WTC11 (cell line): ENCODE data around the gene CSRP3.

Experiments used
- CTCF ChIP-seq: fragments of 200-600 bp; IDR thresholded peaks from 2 replicates; pipeline ENCODE4 v1.8.0; 2022; ENCODE audit warnings: antibody characterized with exemption
- E2F5 ChIP-seq: sonication (generic); formaldehyde crosslinking; IDR thresholded peaks from 2 replicates; pipeline ENCODE4 v1.8.1; 2022; ENCODE audit warnings: mild to moderate bottlenecking, moderate library complexity, missing genetic modification reagents
- GABPB1 ChIP-seq: sonication (generic); formaldehyde crosslinking; IDR thresholded peaks from 2 replicates; pipeline ENCODE4 v1.8.1; 2023; ENCODE audit warnings: mild to moderate bottlenecking, missing genetic modification reagents
- JUN ChIP-seq: sonication (generic); formaldehyde crosslinking; IDR thresholded peaks from 2 replicates; pipeline ENCODE4 v1.8.0; 2023; ENCODE audit warnings: mild to moderate bottlenecking, missing genetic modification reagents
- MYBL2 ChIP-seq: sonication (generic); formaldehyde crosslinking; IDR thresholded peaks from 2 replicates; pipeline ENCODE4 v1.8.1; 2023; ENCODE audit warnings: mild to moderate bottlenecking, moderate library complexity, missing genetic modification reagents
- NFE2L1 ChIP-seq: sonication (generic); formaldehyde crosslinking; IDR thresholded peaks from 2 replicates; pipeline ENCODE4 v1.8.1; 2023; ENCODE audit warnings: missing genetic modification reagents
- NFYB ChIP-seq: sonication (generic); formaldehyde crosslinking; conservative IDR thresholded peaks from 2 replicates; pipeline ENCODE4 v1.8.0; 2022; ENCODE audit warnings: low read depth, missing genetic modification reagents
- PRDM15 ChIP-seq: sonication (generic); formaldehyde crosslinking; IDR thresholded peaks from 2 replicates; pipeline ENCODE4 v1.8.0; 2022; ENCODE audit warnings: missing genetic modification reagents
- TCF7 ChIP-seq: sonication (generic); formaldehyde crosslinking; IDR thresholded peaks from 2 replicates; pipeline ENCODE4 v1.8.0; 2022; ENCODE audit warnings: mild to moderate bottlenecking, low read depth, missing genetic modification reagents, moderate library complexity
- TEAD4 ChIP-seq: sonication (generic); formaldehyde crosslinking; IDR thresholded peaks from 2 replicates; pipeline ENCODE4 v1.8.0; 2022; ENCODE audit warnings: mild to moderate bottlenecking, missing genetic modification reagents
- USF2 ChIP-seq: sonication (generic); formaldehyde crosslinking; IDR thresholded peaks from 2 replicates; pipeline ENCODE4 v1.8.1; 2023; ENCODE audit warnings: mild to moderate bottlenecking, missing genetic modification reagents, moderate library complexity
- ZBTB21 ChIP-seq: sonication (generic); formaldehyde crosslinking; IDR thresholded peaks from 2 replicates; pipeline ENCODE4 v1.8.1; 2023; ENCODE audit warnings: mild to moderate bottlenecking, missing genetic modification reagents, borderline replicate concordance
- ZNF396 ChIP-seq: fragments of 250-450 bp; sonication (Bioruptor Pico); IDR thresholded peaks from 2 replicates; pipeline ENCODE4 v1.8.0; 2021; ENCODE audit warnings: mild to moderate bottlenecking, moderate library complexity, borderline replicate concordance
- ZNF425 ChIP-seq: fragments of 250-450 bp; sonication (Bioruptor Pico); conservative IDR thresholded peaks from 2 replicates; pipeline ENCODE4 v1.9.0; 2021; ENCODE audit warnings: mild to moderate bottlenecking

GRCh38 chr11:19241260-19242178 lies 39.7 kb upstream of the CSRP3 start:
- TF ChIP-seq GABPB1 (CRISPR knock-in tag) (no peak), ZNF425 (CRISPR knock-in tag) (no peak), CTCF (no peak), USF2 (CRISPR knock-in tag) (no peak), NFYB (peak; percentile 40; the same call in 1 of the 2 replicates), ZBTB21 (CRISPR knock-in tag) (no peak), NFE2L1 (CRISPR knock-in tag) (no peak; the same call in 1 of the 2 replicates), JUN (CRISPR knock-in tag) (no peak), E2F5 (CRISPR knock-in tag) (peak; percentile 80), TEAD4 (CRISPR knock-in tag) (no peak), TCF7 (CRISPR knock-in tag) (peak; percentile 81; the same call in 1 of the 2 replicates), PRDM15 (no peak), ZNF396 (no peak), MYBL2 (CRISPR knock-in tag) (no peak; the same call in 1 of the 2 replicates)
